Kidney epithelial cell (primary cell): ENCODE data around the gene FILIP1. TPM values are rescaled to one million over a fixed set of nuclear protein-coding genes. Genes with fewer than 3 reads are reported as not detected.

ENCODE experiments used
- DNase-seq: peaks from one replicate; pipeline ENCODE4 v3.0.0-alpha.2; 2010; ENCODE audit warnings: low read depth
- H3K27me3 ChIP-seq: 2 replicates; pipeline ENCODE4 v1.6.0; 2011; ENCODE audit warnings: low read length; ENCODE audit not compliant: control insufficient read depth, insufficient read depth
- H3K36me3 ChIP-seq: 2 replicates; pipeline ENCODE4 v1.5.1; 2011; ENCODE audit warnings: low read length; ENCODE audit not compliant: control insufficient read depth, insufficient read depth
- H3K4me3 ChIP-seq: 2 replicates; pipeline ENCODE4 v1.5.1; 2011; ENCODE audit warnings: low read depth, mild to moderate bottlenecking, control low read depth, low read length
- total RNA-seq: library from RNA; depleted of rRNA; stranded (reverse); fragments of >200 nt; gene quantifications from 2 replicates; pipeline ENCODE4 v1.2.3, GENCODE V29; 2015
- TF ChIP-seq, protein P1 (sequence below): IDR thresholded peaks from 2 replicates; pipeline ENCODE4 v1.5.1; 2011; ENCODE audit warnings: mild to moderate bottlenecking, moderate library complexity, low read length, control low read depth, inconsistent platforms; ENCODE audit not compliant: insufficient read depth, poor library complexity, severe bottlenecking

The FILIP1 gene
- total RNA-seq, 1 donor from 2014 or later, result 0.04 TPM

DNA sequence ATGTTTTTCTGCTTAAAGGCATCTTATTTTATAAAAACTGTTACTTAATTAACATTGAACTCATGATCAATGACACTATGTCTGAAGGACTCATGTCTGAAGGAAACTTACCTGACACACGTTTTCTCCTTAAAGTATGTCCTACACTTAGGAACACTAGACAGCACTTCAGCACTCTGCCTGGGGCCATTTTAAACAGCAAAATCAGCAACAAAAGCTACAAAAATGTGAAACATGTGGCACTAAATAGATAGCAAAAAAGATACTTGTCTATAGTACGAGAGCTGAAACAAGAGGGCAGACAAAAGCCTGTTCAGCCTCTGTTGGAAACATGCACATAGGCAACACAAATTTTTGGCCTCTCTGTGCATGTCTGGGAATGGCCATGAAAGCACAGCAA, 115.5 kb downstream of the FILIP1 start:
- Histone ChIP-seq H3K36me3 (no peaks in the 10 kb centered on the region), H3K27me3 (no peaks in the 10 kb centered on the region), H3K4me3 (no peak overlapping the region)
- DNase-seq, result no peak
- TF ChIP-seq, protein P1, sequence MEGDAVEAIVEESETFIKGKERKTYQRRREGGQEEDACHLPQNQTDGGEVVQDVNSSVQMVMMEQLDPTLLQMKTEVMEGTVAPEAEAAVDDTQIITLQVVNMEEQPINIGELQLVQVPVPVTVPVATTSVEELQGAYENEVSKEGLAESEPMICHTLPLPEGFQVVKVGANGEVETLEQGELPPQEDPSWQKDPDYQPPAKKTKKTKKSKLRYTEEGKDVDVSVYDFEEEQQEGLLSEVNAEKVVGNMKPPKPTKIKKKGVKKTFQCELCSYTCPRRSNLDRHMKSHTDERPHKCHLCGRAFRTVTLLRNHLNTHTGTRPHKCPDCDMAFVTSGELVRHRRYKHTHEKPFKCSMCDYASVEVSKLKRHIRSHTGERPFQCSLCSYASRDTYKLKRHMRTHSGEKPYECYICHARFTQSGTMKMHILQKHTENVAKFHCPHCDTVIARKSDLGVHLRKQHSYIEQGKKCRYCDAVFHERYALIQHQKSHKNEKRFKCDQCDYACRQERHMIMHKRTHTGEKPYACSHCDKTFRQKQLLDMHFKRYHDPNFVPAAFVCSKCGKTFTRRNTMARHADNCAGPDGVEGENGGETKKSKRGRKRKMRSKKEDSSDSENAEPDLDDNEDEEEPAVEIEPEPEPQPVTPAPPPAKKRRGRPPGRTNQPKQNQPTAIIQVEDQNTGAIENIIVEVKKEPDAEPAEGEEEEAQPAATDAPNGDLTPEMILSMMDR, result no peak

- DNase-seq, result no peak
- no peak overlapping the region for H3K4me3 ChIP-seq
- no peaks in the 10 kb centered on the region for H3K36me3 ChIP-seq
- H3K27me3 ChIP-seq, result no peaks in the 10 kb centered on the region
- TF ChIP-seq, protein P1, result no peak
Measured at GRCh38 chr6:75377386-75377785, 116.2 kb downstream of the FILIP1 start.

GRCh38 chr6:75376347-75377024, 117.1 kb downstream of the FILIP1 start:
- Histone ChIP-seq H3K36me3 (no peaks in the 10 kb centered on the region), H3K4me3 (no peak overlapping the region), H3K27me3 (no peaks in the 10 kb centered on the region)
- no peak for DNase-seq
- TF ChIP-seq, protein P1, result no peak

GRCh38 chr6:75374961-75375400, 118.6 kb downstream of the FILIP1 start:
- Histone ChIP-seq H3K4me3 (no peak overlapping the region), H3K27me3 (no peaks in the 10 kb centered on the region), H3K36me3 (no peaks in the 10 kb centered on the region)
- DNase-seq, result no peak
- TF ChIP-seq, protein P1, result no peak

DNA sequence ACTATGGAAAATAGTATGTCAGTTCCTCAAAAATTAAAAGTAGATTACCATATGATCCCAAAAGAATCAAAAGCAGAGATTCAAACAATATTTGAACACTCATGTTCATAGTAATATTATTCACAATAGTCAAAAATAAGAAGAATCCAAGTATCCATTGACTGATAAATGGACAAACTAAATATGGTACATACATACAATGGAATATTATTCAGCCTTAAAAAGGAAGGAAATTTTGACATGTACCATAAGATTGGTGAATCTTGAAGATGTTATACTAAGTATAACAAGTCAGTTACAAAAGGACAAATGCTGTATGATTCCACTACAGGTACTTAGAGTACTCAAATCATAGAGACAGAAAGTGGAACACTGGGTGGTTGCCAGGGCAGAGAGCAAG, 120.7 kb downstream of the FILIP1 start:
- TF ChIP-seq, protein P1, result no peak
- Histone ChIP-seq H3K4me3 (no peak overlapping the region), H3K27me3 (no peaks in the 10 kb centered on the region), H3K36me3 (no peaks in the 10 kb centered on the region)
- DNase-seq, result no peak

- Histone ChIP-seq H3K4me3 (no peak overlapping the region), H3K36me3 (no peaks in the 10 kb centered on the region), H3K27me3 (no peaks in the 10 kb centered on the region)
- TF ChIP-seq, protein P1, result no peak
- DNase-seq, result no peak
Measured at GRCh38 chr6:75370011-75370410, 123.6 kb downstream of the FILIP1 start.
